Mucosa of rectum (tissue), 2 donors: Measurements from ENCODE around the gene AS3MT.

Experiments
- H3K27ac ChIP-seq, 2 donors: one replicate each; pipeline ENCODE4 v1.7.0; 2013; ENCODE audit warnings: inconsistent platforms in 2 of 2, low read depth in 2 of 2, low read length in 2 of 2
- H3K27me3 ChIP-seq, 2 donors: one replicate each; pipeline ENCODE4 v1.7.0; 2013; ENCODE audit warnings: low read length in 2 of 2; ENCODE audit not compliant: control insufficient read depth in 2 of 2, insufficient read depth in 2 of 2
- H3K36me3 ChIP-seq, 2 donors: one replicate each; pipeline ENCODE4 v1.7.0; 2013; ENCODE audit warnings: low read length in 2 of 2; ENCODE audit not compliant: control insufficient read depth in 2 of 2, insufficient read depth in 2 of 2
- H3K4me1 ChIP-seq, 2 donors: one replicate each; pipeline ENCODE4 v1.7.0; 2013; ENCODE audit warnings: low read length in 2 of 2, mild to moderate bottlenecking in 1 of 2; ENCODE audit not compliant: control insufficient read depth in 2 of 2, insufficient read depth in 2 of 2
- H3K4me3 ChIP-seq, 2 donors: one replicate each; pipeline ENCODE4 v1.7.0; 2013; ENCODE audit warnings: low read length in 2 of 2
- H3K9ac ChIP-seq, 2 donors: one replicate each; pipeline ENCODE4 v1.7.0; 2013; ENCODE audit warnings: low read length in 2 of 2, low read depth in 1 of 2, mild to moderate bottlenecking in 1 of 2
- H3K9me3 ChIP-seq, 2 donors: one replicate each; pipeline ENCODE4 v1.7.0; 2013; ENCODE audit warnings: low read length in 2 of 2; ENCODE audit not compliant: control insufficient read depth in 2 of 2
- donor health status: healthy.
- donor health status: Normal muscosa, but diverticular disease.

The AS3MT gene

DNA sequence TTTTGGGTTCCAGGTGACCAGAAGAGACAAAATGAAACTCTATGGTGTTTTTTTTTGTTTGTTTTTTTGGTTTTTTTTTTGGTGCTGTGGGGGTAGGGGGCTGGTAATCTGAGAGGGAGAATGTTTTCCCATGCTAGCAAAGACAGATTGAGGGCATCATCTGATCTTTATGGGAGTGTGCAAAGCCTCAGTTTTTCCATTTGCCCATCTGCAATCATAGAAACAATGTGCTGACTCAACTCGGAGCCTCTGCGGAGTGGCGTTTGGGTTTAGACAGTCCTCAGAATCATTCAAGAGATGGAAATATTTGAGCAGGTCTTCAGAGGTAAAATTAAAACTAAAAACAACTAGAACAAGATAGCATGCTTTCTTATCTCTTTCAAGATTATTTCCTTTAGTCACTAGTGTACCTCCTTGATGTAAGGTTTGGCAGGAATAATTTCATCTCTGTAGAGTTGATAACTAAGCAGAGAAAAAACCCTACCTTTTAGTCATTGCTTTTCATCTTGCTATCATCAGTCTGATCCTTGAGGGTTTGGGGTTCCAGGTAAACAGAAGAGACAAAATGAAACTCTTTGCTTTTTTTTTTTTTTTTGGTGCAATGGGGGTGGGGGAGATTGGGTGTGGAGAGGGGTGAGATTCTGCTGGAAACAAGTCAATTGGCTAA is 66.8 kb downstream of the AS3MT start:
- no peaks in the 10 kb centered on the region for H3K4me1 ChIP-seq
- no peak overlapping the region for H3K27ac ChIP-seq
- H3K9ac ChIP-seq = no peak overlapping the region
- no peaks in the 10 kb centered on the region for H3K9me3 ChIP-seq
- no peaks in the 10 kb centered on the region for H3K36me3 ChIP-seq
- H3K4me3 ChIP-seq = no peak overlapping the region
- no peaks in the 10 kb centered on the region for H3K27me3 ChIP-seq

DNA sequence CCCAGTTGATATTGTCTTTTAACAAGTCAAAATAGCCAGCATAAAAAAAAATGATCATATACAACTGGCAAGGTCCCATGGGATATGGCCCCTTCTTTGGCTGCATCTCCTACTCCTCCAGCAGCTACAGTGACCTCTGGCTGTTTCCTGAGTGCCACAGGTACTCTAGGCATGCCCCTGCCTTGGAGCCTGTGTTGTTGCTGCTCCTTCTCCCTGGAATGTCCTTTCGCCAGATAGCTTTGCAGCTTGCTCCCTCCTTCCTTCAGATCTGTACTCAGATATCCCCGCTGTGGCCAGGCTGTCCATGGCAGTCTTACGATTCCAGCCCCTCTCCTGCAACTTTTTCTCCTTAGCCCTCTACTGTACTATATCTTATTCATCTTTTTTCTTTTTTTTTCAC is 72.1 kb downstream of the AS3MT start:
- Histone ChIP-seq H3K27me3 (no peaks in the 10 kb centered on the region), H3K9ac (no peak overlapping the region), H3K4me3 (no peak overlapping the region), H3K36me3 (no peaks in the 10 kb centered on the region), H3K9me3 (no peaks in the 10 kb centered on the region), H3K4me1 (peaks cover 0 to 5% of the 10 kb centered on the region in 2 donors), H3K27ac (no peak overlapping the region)

DNA sequence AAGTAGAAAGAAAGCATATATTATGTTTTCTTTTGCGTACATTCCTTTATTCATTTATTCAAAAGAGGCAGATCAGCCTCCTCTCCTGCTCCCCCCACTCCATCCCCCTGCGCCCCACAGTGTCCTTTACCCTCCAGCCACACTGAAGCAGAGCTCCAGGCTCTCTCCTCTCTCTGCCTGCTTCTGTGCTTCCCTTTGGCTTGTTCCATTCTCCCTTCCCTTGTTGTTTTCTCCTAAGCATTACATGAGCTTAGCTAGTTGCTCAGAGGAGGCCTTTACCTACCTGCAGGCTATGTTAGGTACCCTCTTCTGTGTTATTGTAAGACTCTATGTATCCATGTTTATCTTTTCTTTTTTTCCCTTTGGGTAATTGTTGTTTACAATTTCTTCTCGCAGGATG is 76.2 kb downstream of the AS3MT start:
- peaks cover 0 to 5% of the 10 kb centered on the region in 2 donors for H3K4me1 ChIP-seq
- no peak overlapping the region for H3K27ac ChIP-seq
- no peaks in the 10 kb centered on the region for H3K27me3 ChIP-seq
- no peak overlapping the region for H3K9ac ChIP-seq
- H3K36me3 ChIP-seq = no peaks in the 10 kb centered on the region
- no peaks in the 10 kb centered on the region for H3K9me3 ChIP-seq
- H3K4me3 ChIP-seq = no peak overlapping the region

DNA sequence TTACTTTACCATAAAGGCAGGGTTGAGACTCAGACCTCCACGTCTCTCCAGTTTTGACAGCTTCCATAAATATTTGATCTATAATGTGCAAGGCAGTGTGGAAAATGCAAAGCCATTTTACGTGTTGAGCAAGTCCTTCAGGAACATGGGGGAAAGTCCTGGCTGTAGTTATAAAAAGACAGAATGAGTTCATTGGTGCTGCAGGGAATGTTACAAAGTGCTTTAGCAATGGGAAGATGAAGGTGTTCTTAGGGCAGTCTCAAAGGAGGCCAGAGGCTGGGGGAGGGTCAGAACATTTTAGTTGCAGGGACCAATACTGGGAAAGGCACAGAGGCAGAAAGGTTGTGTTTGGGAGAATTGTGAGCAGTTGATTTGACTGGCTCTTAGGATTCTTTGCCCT is 76.7 kb downstream of the AS3MT start:
- Histone ChIP-seq H3K27me3 (no peaks in the 10 kb centered on the region), H3K27ac (no peak overlapping the region), H3K4me3 (no peak overlapping the region)

DNA sequence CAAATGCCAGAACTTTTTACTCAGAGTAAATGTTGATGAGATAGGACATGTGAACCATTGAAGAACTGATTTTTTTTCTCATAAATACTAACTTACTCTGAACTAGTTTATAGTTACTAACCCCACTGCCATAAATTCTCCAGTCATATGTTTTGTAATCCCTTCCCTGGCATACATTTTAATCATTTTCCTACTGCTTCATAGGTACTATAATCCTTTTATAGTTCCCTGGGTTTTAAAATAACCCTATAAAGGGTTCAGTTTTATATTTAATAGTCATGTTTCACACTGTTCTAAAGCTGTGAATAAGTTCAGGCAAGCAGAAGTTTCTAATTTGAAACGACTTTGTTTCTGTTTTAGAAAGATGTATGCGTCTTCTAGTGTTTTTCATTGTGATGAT is 77.7 kb downstream of the AS3MT start:
- H3K4me3 ChIP-seq = no peak overlapping the region
- no peak overlapping the region for H3K27ac ChIP-seq
- H3K36me3 ChIP-seq = no peaks in the 10 kb centered on the region
- H3K9me3 ChIP-seq = no peaks in the 10 kb centered on the region
- H3K27me3 ChIP-seq = no peaks in the 10 kb centered on the region
- no peak overlapping the region for H3K9ac ChIP-seq
- peaks cover 0 to 5% of the 10 kb centered on the region in 2 donors for H3K4me1 ChIP-seq

More for the DNA sequence above, 76.7 kb downstream of the AS3MT start:
- Histone ChIP-seq H3K4me1 (peaks cover 0 to 5% of the 10 kb centered on the region in 2 donors), H3K9ac (no peak overlapping the region), H3K36me3 (no peaks in the 10 kb centered on the region), H3K9me3 (no peaks in the 10 kb centered on the region)

DNA sequence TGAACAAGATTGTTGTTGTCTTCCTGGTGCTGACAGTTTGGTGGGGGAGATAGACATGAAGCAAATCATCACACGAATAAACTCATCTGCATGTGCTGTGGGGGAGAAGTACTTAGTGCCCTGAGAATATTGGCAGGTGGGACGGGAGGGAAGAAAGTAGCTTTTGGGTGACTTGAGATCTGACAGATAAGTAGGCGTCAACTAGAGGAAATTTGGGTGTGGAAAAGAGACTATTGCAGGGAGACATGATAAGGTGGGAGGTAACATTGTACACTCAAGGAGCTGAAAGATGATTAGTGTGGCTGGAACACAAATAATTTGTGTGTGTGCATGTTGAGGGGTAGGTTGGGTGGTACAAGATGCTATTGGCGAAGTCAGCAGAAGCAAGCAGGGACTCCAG is 78.9 kb downstream of the AS3MT start:
- no peak overlapping the region for H3K9ac ChIP-seq
- no peaks in the 10 kb centered on the region for H3K36me3 ChIP-seq
- H3K27ac ChIP-seq = no peak overlapping the region
- no peaks in the 10 kb centered on the region for H3K27me3 ChIP-seq
- H3K4me1 ChIP-seq = peaks cover 0 to 8% of the 10 kb centered on the region in 2 donors
- no peak overlapping the region for H3K4me3 ChIP-seq
- no peaks in the 10 kb centered on the region for H3K9me3 ChIP-seq

DNA sequence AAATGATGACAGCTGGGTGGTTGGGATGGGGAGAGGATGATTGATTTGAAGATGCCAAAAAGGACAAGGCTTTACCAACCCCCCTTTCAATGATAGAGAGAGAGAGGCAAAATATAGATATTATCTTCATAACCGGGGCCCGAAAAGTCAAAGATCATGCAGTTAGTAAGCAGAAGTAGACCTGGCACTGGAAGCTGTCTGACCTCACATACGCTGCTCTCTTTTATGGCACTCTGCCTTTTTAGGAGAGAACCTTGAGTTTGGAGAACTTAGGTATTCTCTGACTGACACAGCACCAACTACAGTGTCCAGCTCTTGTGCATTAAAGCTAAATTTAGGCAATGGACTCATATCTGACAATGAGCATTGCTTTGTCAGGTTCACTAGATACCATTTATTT is 79.5 kb downstream of the AS3MT start:
- no peaks in the 10 kb centered on the region for H3K36me3 ChIP-seq
- H3K4me1 ChIP-seq = peaks cover 0 to 8% of the 10 kb centered on the region in 2 donors
- no peaks in the 10 kb centered on the region for H3K9me3 ChIP-seq
- no peak overlapping the region for H3K27ac ChIP-seq
- H3K4me3 ChIP-seq = no peak overlapping the region
- no peak overlapping the region for H3K9ac ChIP-seq
- H3K27me3 ChIP-seq = no peaks in the 10 kb centered on the region

DNA sequence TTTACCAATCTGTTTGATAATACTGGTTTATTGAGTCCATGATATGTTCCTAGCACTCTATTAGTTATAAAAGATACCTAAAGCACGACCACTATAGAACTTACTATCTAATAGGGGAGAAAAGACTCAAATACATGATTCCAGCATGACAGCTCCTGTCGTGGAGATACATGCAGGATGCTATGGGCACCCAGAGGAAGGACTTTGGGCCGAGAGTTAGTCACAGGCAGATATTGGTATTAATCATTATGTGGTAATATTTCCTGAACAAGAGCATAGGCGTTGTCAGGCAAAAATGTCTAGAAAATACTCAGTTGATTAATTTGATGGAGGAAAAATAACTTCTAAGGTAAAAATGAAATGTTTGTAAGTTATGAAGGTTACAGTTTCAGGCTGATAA is 80.6 kb downstream of the AS3MT start:
- Histone ChIP-seq H3K36me3 (peaks cover 0 to 2% of the 10 kb centered on the region in 2 donors), H3K4me1 (peaks cover 0 to 8% of the 10 kb centered on the region in 2 donors), H3K9ac (no peak overlapping the region), H3K27me3 (no peaks in the 10 kb centered on the region), H3K9me3 (no peaks in the 10 kb centered on the region), H3K27ac (no peak overlapping the region), H3K4me3 (no peak overlapping the region)

DNA sequence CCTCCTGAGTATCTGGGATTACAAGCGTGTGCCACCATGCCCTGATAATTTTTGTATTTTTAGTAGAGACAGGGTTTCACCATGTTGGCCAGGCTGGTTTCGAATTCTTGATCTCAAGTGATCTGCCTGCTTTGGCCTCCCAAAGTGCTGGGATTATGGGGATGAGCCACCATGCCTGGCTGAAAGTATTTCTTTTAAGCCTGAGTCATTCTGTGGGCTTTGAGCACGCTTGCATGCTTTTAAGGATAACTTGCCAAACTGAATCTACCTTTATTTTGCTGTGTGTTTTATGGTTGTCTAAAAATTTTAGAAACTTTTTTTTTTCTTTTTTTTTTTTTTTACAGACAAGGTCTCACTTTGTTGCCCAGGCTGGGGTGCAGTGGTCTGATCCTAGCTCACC is 82.0 kb downstream of the AS3MT start:
- H3K27ac ChIP-seq = no peak overlapping the region

More for the DNA sequence above, 82.0 kb downstream of the AS3MT start:
- Histone ChIP-seq H3K4me3 (no peak overlapping the region), H3K27me3 (no peaks in the 10 kb centered on the region), H3K9me3 (no peaks in the 10 kb centered on the region), H3K4me1 (peaks cover 0 to 3% of the 10 kb centered on the region in 2 donors), H3K9ac (no peak overlapping the region), H3K36me3 (peaks cover 0 to 2% of the 10 kb centered on the region in 2 donors)
